ENCODE results near the gene C16orf90.
"Not testable (repeated sequence)": the region's sequence is repeated elsewhere in the genome, so short reads cannot be mapped to it uniquely, and the experiment has no call there.

GRCh38 chr16:3527216-3527829 is 32.0 kb upstream of the C16orf90 start:
- TF ChIP-seq EZH2 (IDR thresholded peaks at IDR 0.05; ENCODE audit: borderline replicate concordance, low read depth, low read length, severe bottlenecking) = not testable (repeated sequence)
- TF ChIP-seq CTCF (IDR thresholded peaks at IDR 0.05; ENCODE audit: borderline replicate concordance, extremely low read depth, low read length, poor library complexity, severe bottlenecking) = peak; percentile 60
